ENCODE data around the gene KIF12. TPM values are rescaled to one million over a fixed set of nuclear protein-coding genes. Genes with fewer than 3 reads are reported as not detected.

Gene KIF12
- total RNA-seq, 1 donor from 2014 or later = 0.34 TPM

GRCh38 chr9:114123031-114123977 is 24.2 kb upstream of the KIF12 start:
- no peak overlapping the region for H3K4me3 ChIP-seq (ENCODE audit: insufficient read depth, low read depth, low read length)
- no peaks in the 10 kb centered on the region for H3K79me2 ChIP-seq (ENCODE audit: insufficient read depth, low read length)
- Mint-ChIP-seq H3K4me3 (ENCODE audit: unreplicated experiment) (no peak overlapping the region), H3K9me3 (ENCODE audit: unreplicated experiment) (peaks cover 7% of the 10 kb centered on the region), H3K27ac (ENCODE audit: unreplicated experiment) (no peak overlapping the region), H3K4me1 (ENCODE audit: low read depth, unreplicated experiment) (no peaks in the 10 kb centered on the region), H3K36me3 (ENCODE audit: low read depth, unreplicated experiment) (no peaks in the 10 kb centered on the region), H3K27me3 (ENCODE audit: low read depth, unreplicated experiment) (peaks cover 72% of the 10 kb centered on the region)
- H3K27ac ChIP-seq (ENCODE audit: low read depth, low read length) = no peak overlapping the region
- H4K20me1 ChIP-seq (ENCODE audit: insufficient read depth, low read length) = no peaks in the 10 kb centered on the region
- FAIRE-seq (no peak), DNase-seq (ENCODE audit: low read depth) (no peak)
- H3K9me3 ChIP-seq (ENCODE audit: insufficient read depth, low read depth, low read length) = peaks cover 9% of the 10 kb centered on the region
- TF ChIP-seq CTCF (IDR thresholded peaks at IDR 0.05; ENCODE audit: insufficient read depth, low read depth, low read length) = no peak
- H2AFZ ChIP-seq (ENCODE audit: low read depth, low read length) = no peak overlapping the region
- peaks cover 17% of the 10 kb centered on the region for H3K27me3 ChIP-seq (ENCODE audit: insufficient read depth, low read length)
- H3K36me3 ChIP-seq (ENCODE audit: insufficient read depth, low read length) = no peaks in the 10 kb centered on the region
- no peaks in the 10 kb centered on the region for H3K4me1 ChIP-seq (ENCODE audit: insufficient read depth, low read length)
- H3K4me2 ChIP-seq (ENCODE audit: low read length) = no peak overlapping the region
- no peak overlapping the region for H3K9ac ChIP-seq (ENCODE audit: low read length)

- Histone ChIP-seq H3K9me3 (ENCODE audit: insufficient read depth, low read depth, low read length) (peaks cover 1% of the 10 kb centered on the region), H3K79me2 (ENCODE audit: insufficient read depth, low read length) (no peaks in the 10 kb centered on the region), H3K4me3 (ENCODE audit: insufficient read depth, low read depth, low read length) (no peak overlapping the region), H3K4me1 (ENCODE audit: insufficient read depth, low read length) (no peaks in the 10 kb centered on the region), H3K27me3 (ENCODE audit: insufficient read depth, low read length) (peaks cover 22% of the 10 kb centered on the region), H2AFZ (ENCODE audit: low read depth, low read length) (no peak overlapping the region), H3K9ac (ENCODE audit: low read length) (no peak overlapping the region), H3K36me3 (ENCODE audit: insufficient read depth, low read length) (no peaks in the 10 kb centered on the region), H4K20me1 (ENCODE audit: insufficient read depth, low read length) (no peaks in the 10 kb centered on the region), H3K27ac (ENCODE audit: low read depth, low read length) (no peak overlapping the region), H3K4me2 (ENCODE audit: low read length) (no peak overlapping the region)
- Mint-ChIP-seq H3K36me3 (ENCODE audit: low read depth, unreplicated experiment) (no peaks in the 10 kb centered on the region), H3K27me3 (ENCODE audit: low read depth, unreplicated experiment) (peaks cover 73% of the 10 kb centered on the region), H3K4me1 (ENCODE audit: low read depth, unreplicated experiment) (no peaks in the 10 kb centered on the region), H3K4me3 (ENCODE audit: unreplicated experiment) (no peak overlapping the region), H3K27ac (ENCODE audit: unreplicated experiment) (no peak overlapping the region), H3K9me3 (ENCODE audit: unreplicated experiment) (peaks cover 3% of the 10 kb centered on the region)
- DNase-seq (ENCODE audit: low read depth) = no peak
- TF ChIP-seq CTCF (IDR thresholded peaks at IDR 0.05; ENCODE audit: insufficient read depth, low read depth, low read length) (no peak), EZH2 (IDR thresholded peaks at IDR 0.05; ENCODE audit: insufficient read depth, low read length) (no peak)
- FAIRE-seq = no peak
Observed at GRCh38 chr9:114122136-114123027, 23.3 kb upstream of the KIF12 start.

All from astrocyte (in vitro differentiated cells and primary cell).